ENCODE results near the gene ELP1. TPM values are rescaled to one million over a fixed set of nuclear protein-coding genes. Genes with fewer than 3 reads are reported as not detected.
A peak's percentile ranks its signal among the peaks of the same experiment; 100 is the strongest.

The ELP1 gene
- total and polyA plus RNA-seq, 3 experiments from 2014 or later = 20.2 to 38.7 (median 36.2) TPM

GRCh38 chr9:108861997-108862396 is 71.9 kb downstream of the ELP1 start, which contains the start of gene ACTL7A:
Gene ACTL7A (plus strand): TSS chr9:108862266. CDS start chr9:108862323, 57 bp downstream.
- H3K9me3 Mint-ChIP-seq = no peaks in the 10 kb centered on the region
- H3K4me3 Mint-ChIP-seq = no peak within 1 kb of the TSS

GRCh38 chr9:108861464-108861863 is 72.5 kb downstream of the ELP1 start:
- H3K36me3 Mint-ChIP-seq = peaks cover 0 to 4% (median 2%) of the 10 kb centered on the region in 3 donors
- H3K9me3 Mint-ChIP-seq = no peaks in the 10 kb centered on the region
- H3K4me3 Mint-ChIP-seq = no peak overlapping the region
- peaks cover 4 to 7% of the 10 kb centered on the region in 2 donors for H3K27me3 Mint-ChIP-seq
- ChIA-PET POLR2A (no interaction called here), CTCF (no interaction called here)
- Histone ChIP-seq H3K27ac (ENCODE audit: low read depth, low read length) (no peak overlapping the region), H3K9me3 (ENCODE audit: low read length) (no peaks in the 10 kb centered on the region), H3K36me3 (ENCODE audit: insufficient read depth, low read length) (no peaks in the 10 kb centered on the region), H3K4me1 (ENCODE audit: insufficient read depth, low read length) (no peaks in the 10 kb centered on the region), H3K4me3 (ENCODE audit: low read length) (no peak overlapping the region), H3K27me3 (ENCODE audit: insufficient read depth, low read length, poor library complexity, severe bottlenecking) (no peaks in the 10 kb centered on the region)
- DNase-seq = no peak
- H3K27ac Mint-ChIP-seq = peak overlapping the region in 1 of 8 donors; percentile 68
- H3K4me1 Mint-ChIP-seq = no peaks in the 10 kb centered on the region

More at GRCh38 chr9:108861997-108862396, 71.9 kb downstream of the ELP1 start, which contains the start of gene ACTL7A:
- Mint-ChIP-seq H3K27me3 (peaks cover 4 to 7% of the 10 kb centered on the region in 2 donors), H3K4me1 (no peaks in the 10 kb centered on the region), H3K27ac (peak within 1 kb of the TSS in 1 of 8 donors; percentile 68), H3K36me3 (peaks cover under 1 to 4% (median 2%) of the 10 kb centered on the region in 3 donors)
- CTCF ChIA-PET = no interaction called here
- H3K9me3 ChIP-seq (ENCODE audit: low read length) = no peaks in the 10 kb centered on the region
- H3K36me3 ChIP-seq (ENCODE audit: insufficient read depth, low read length) = no peaks in the 10 kb centered on the region
- no peaks in the 10 kb centered on the region for H3K27me3 ChIP-seq (ENCODE audit: insufficient read depth, low read length, poor library complexity, severe bottlenecking)
- DNase-seq = no peak
- POLR2A ChIA-PET = no interaction called here
- no peak within 1 kb of the TSS for H3K27ac ChIP-seq (ENCODE audit: low read depth, low read length)
- no peaks in the 10 kb centered on the region for H3K4me1 ChIP-seq (ENCODE audit: insufficient read depth, low read length)
- no peak within 1 kb of the TSS for H3K4me3 ChIP-seq (ENCODE audit: low read length)

DNA sequence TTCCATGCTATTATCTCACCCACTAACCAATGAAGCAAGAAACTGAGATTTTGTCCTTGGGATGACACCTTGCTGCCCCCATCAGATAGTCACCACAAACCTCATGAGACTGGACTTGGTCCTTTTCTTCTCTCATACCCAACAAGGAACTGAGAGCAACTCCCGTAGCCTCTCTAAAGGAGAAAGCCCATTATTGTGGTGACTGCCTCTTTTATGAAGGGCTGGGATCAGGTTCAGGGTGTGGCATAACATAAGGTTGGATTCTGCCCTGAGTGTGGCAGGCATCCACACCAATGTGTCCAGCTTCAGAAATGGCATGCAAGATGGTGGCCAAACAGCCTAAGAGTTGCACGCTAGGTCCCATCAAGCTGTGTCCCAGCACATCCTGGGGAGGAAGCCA is 73.2 kb downstream of the ELP1 start:
- H3K27me3 Mint-ChIP-seq = peaks cover 4 to 7% of the 10 kb centered on the region in 2 donors
- Histone ChIP-seq H3K9me3 (ENCODE audit: low read length) (no peaks in the 10 kb centered on the region), H3K27me3 (ENCODE audit: insufficient read depth, low read length, poor library complexity, severe bottlenecking) (no peaks in the 10 kb centered on the region), H3K4me1 (ENCODE audit: insufficient read depth, low read length) (no peaks in the 10 kb centered on the region), H3K4me3 (ENCODE audit: low read length) (no peak overlapping the region), H3K36me3 (ENCODE audit: insufficient read depth, low read length) (no peaks in the 10 kb centered on the region), H3K27ac (ENCODE audit: low read depth, low read length) (no peak overlapping the region)
- ChIA-PET POLR2A (no interaction called here), CTCF (no interaction called here)
- peaks cover 0 to 4% (median 0%) of the 10 kb centered on the region in 3 donors for H3K36me3 Mint-ChIP-seq
- H3K9me3 Mint-ChIP-seq = no peaks in the 10 kb centered on the region
- H3K4me1 Mint-ChIP-seq = no peaks in the 10 kb centered on the region
- DNase-seq = no peak
- no peak overlapping the region for H3K27ac Mint-ChIP-seq
- H3K4me3 Mint-ChIP-seq = no peak overlapping the region

GRCh38 chr9:108860354-108860753 is 73.6 kb downstream of the ELP1 start:
- peaks cover 0 to 4% (median 0%) of the 10 kb centered on the region in 3 donors for H3K36me3 Mint-ChIP-seq
- Histone ChIP-seq H3K27ac (ENCODE audit: low read depth, low read length) (no peak overlapping the region), H3K9me3 (ENCODE audit: low read length) (no peaks in the 10 kb centered on the region), H3K36me3 (ENCODE audit: insufficient read depth, low read length) (no peaks in the 10 kb centered on the region), H3K4me1 (ENCODE audit: insufficient read depth, low read length) (no peaks in the 10 kb centered on the region), H3K27me3 (ENCODE audit: insufficient read depth, low read length, poor library complexity, severe bottlenecking) (no peaks in the 10 kb centered on the region), H3K4me3 (ENCODE audit: low read length) (no peak overlapping the region)
- H3K9me3 Mint-ChIP-seq = no peaks in the 10 kb centered on the region
- ChIA-PET POLR2A (no interaction called here), CTCF (no interaction called here)
- no peak for DNase-seq
- no peak overlapping the region for H3K27ac Mint-ChIP-seq
- H3K27me3 Mint-ChIP-seq = peaks cover 4 to 7% of the 10 kb centered on the region in 2 donors
- no peaks in the 10 kb centered on the region for H3K4me1 Mint-ChIP-seq
- H3K4me3 Mint-ChIP-seq = no peak overlapping the region

- H3K27ac Mint-ChIP-seq = peak overlapping the region in 1 of 8 donors; percentile 9
- no peak overlapping the region for H3K4me3 ChIP-seq (ENCODE audit: low read length)
- POLR2A ChIA-PET = no interaction called here
Measured at GRCh38 chr9:108859459-108860114, 74.3 kb downstream of the ELP1 start.

GRCh38 chr9:108857572-108857971 is 76.4 kb downstream of the ELP1 start:
- no peaks in the 10 kb centered on the region for H3K9me3 ChIP-seq (ENCODE audit: low read length)
- no peaks in the 10 kb centered on the region for H3K9me3 Mint-ChIP-seq
- no peaks in the 10 kb centered on the region for H3K27me3 ChIP-seq (ENCODE audit: insufficient read depth, low read length, poor library complexity, severe bottlenecking)
- no peaks in the 10 kb centered on the region for H3K4me1 ChIP-seq (ENCODE audit: insufficient read depth, low read length)
- no peak overlapping the region for H3K4me3 ChIP-seq (ENCODE audit: low read length)
- H3K4me1 Mint-ChIP-seq = no peaks in the 10 kb centered on the region
- CTCF ChIA-PET = no interaction called here
- POLR2A ChIA-PET = no interaction called here
- peaks cover 4 to 13% of the 10 kb centered on the region in 2 donors for H3K27me3 Mint-ChIP-seq
- H3K36me3 Mint-ChIP-seq = peaks cover 0 to 4% (median 0%) of the 10 kb centered on the region in 3 donors
- DNase-seq = no peak
- no peak overlapping the region for H3K27ac ChIP-seq (ENCODE audit: low read depth, low read length)
- H3K36me3 ChIP-seq (ENCODE audit: insufficient read depth, low read length) = no peaks in the 10 kb centered on the region
- no peak overlapping the region for H3K4me3 Mint-ChIP-seq
- no peak overlapping the region for H3K27ac Mint-ChIP-seq

More at GRCh38 chr9:108859459-108860114, 74.3 kb downstream of the ELP1 start:
- Mint-ChIP-seq H3K9me3 (no peaks in the 10 kb centered on the region), H3K4me3 (no peak overlapping the region), H3K4me1 (no peaks in the 10 kb centered on the region), H3K27me3 (peaks cover 4 to 7% of the 10 kb centered on the region in 2 donors), H3K36me3 (peaks cover 0 to 4% (median 0%) of the 10 kb centered on the region in 3 donors)
- no peaks in the 10 kb centered on the region for H3K4me1 ChIP-seq (ENCODE audit: insufficient read depth, low read length)
- no peak overlapping the region for H3K27ac ChIP-seq (ENCODE audit: low read depth, low read length)
- CTCF ChIA-PET = no interaction called here
- H3K9me3 ChIP-seq (ENCODE audit: low read length) = no peaks in the 10 kb centered on the region
- no peaks in the 10 kb centered on the region for H3K27me3 ChIP-seq (ENCODE audit: insufficient read depth, low read length, poor library complexity, severe bottlenecking)
- no peaks in the 10 kb centered on the region for H3K36me3 ChIP-seq (ENCODE audit: insufficient read depth, low read length)
- no peak for DNase-seq

DNA sequence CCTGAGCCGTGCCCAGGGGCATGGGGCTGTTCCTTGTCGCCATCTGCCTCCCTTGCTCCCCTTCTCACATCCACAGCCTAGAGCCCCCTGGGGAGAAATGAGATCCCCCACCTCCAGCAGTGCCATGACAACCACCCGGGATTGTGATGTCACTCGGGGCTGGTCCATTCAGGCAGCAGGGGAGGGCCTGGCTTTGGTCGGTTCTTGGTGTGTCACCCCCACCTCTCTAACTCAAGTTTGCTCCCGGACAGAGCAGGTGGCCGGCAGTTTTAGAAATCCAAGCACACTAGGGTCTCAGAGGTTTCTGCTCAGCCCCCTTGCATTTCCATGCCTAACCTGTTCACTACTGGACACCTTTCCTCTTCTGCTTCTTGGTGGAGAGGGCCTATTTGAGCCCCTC is 78.0 kb downstream of the ELP1 start, which contains the start of gene ACTL7B:
ACTL7B (minus strand) TSS at position 99 of the 400 bp plus-strand sequence; CDS start at position 43, 56 bp downstream.
- no peaks in the 10 kb centered on the region for H3K27me3 ChIP-seq (ENCODE audit: insufficient read depth, low read length, poor library complexity, severe bottlenecking)
- no peak within 1 kb of the TSS for H3K4me3 ChIP-seq (ENCODE audit: low read length)
- no peak within 1 kb of the TSS for H3K27ac ChIP-seq (ENCODE audit: low read depth, low read length)
- H3K4me1 Mint-ChIP-seq = no peaks in the 10 kb centered on the region
- no peaks in the 10 kb centered on the region for H3K9me3 ChIP-seq (ENCODE audit: low read length)
- POLR2A ChIA-PET = no interaction called here
- H3K36me3 ChIP-seq (ENCODE audit: insufficient read depth, low read length) = no peaks in the 10 kb centered on the region
- H3K36me3 Mint-ChIP-seq = peaks cover 0 to 4% (median 0%) of the 10 kb centered on the region in 3 donors
- DNase-seq = no peak
- no peaks in the 10 kb centered on the region for H3K4me1 ChIP-seq (ENCODE audit: insufficient read depth, low read length)
- H3K4me3 Mint-ChIP-seq = no peak within 1 kb of the TSS
- peaks cover 9 to 19% of the 10 kb centered on the region in 2 donors for H3K27me3 Mint-ChIP-seq
- CTCF ChIA-PET = no interaction called here
- peak within 1 kb of the TSS in 1 of 8 donors; percentile 35 for H3K27ac Mint-ChIP-seq
- H3K9me3 Mint-ChIP-seq = no peaks in the 10 kb centered on the region

GRCh38 chr9:108855529-108855886 is 78.4 kb downstream of the ELP1 start:
- Mint-ChIP-seq H3K27ac (no peak overlapping the region), H3K4me1 (no peaks in the 10 kb centered on the region), H3K27me3 (peaks cover 10 to 19% of the 10 kb centered on the region in 2 donors), H3K36me3 (peaks cover 0 to 4% (median 0%) of the 10 kb centered on the region in 3 donors), H3K4me3 (no peak overlapping the region), H3K9me3 (no peaks in the 10 kb centered on the region)
- Histone ChIP-seq H3K4me1 (ENCODE audit: insufficient read depth, low read length) (no peaks in the 10 kb centered on the region), H3K4me3 (ENCODE audit: low read length) (no peak overlapping the region), H3K36me3 (ENCODE audit: insufficient read depth, low read length) (no peaks in the 10 kb centered on the region), H3K27me3 (ENCODE audit: insufficient read depth, low read length, poor library complexity, severe bottlenecking) (no peaks in the 10 kb centered on the region), H3K9me3 (ENCODE audit: low read length) (no peaks in the 10 kb centered on the region), H3K27ac (ENCODE audit: low read depth, low read length) (no peak overlapping the region)
- POLR2A ChIA-PET = no interaction called here
- no peak for DNase-seq
- CTCF ChIA-PET = no interaction called here
